Cardiac muscle cell (in vitro differentiated cells and primary cell): Measurements from ENCODE around the gene LARP4B. TPM values are rescaled to one million over a fixed set of nuclear protein-coding genes. Genes with fewer than 3 reads are reported as not detected.
A peak's percentile ranks its signal among the peaks of the same experiment; 100 is the strongest.

Experiments used
- DNase-seq, 2 donors: peaks; one replicate each; pipeline versions ENCODE4 v3.0.0 to v3.0.0-alpha.2; 2010 to 2017; ENCODE audit warnings: low read depth in 1 of 2, low spot score in 1 of 2
- H3K27ac ChIP-seq: fragments of 200-600 bp; sonication (generic); 2 replicates; pipeline ENCODE4 v1.5.1; 2016
- H3K27me3 ChIP-seq: fragments of 200-600 bp; sonication (generic); 2 replicates; pipeline ENCODE4 v1.6.0; 2016; ENCODE audit warnings: control low read depth
- H3K36me3 ChIP-seq: fragments of 200-600 bp; sonication (generic); 2 replicates; pipeline ENCODE4 v1.5.1; 2016; ENCODE audit warnings: control low read depth
- H3K4me1 ChIP-seq: fragments of 200-600 bp; sonication (generic); 2 replicates; pipeline ENCODE4 v1.8.1; 2017; ENCODE audit warnings: low read depth, mild to moderate bottlenecking, mixed run types
- H3K4me3 ChIP-seq: fragments of 200-600 bp; sonication (generic); 2 replicates; pipeline ENCODE4 v1.5.1; 2016; ENCODE audit warnings: mild to moderate bottlenecking
- H3K9me3 ChIP-seq: fragments of 200-600 bp; sonication (generic); 2 replicates; pipeline ENCODE4 v1.5.1; 2017; ENCODE audit warnings: low read depth, mild to moderate bottlenecking, control low read depth
- CTCF ChIP-seq: IDR thresholded peaks from 2 replicates; pipeline ENCODE4 v1.5.1; 2012; ENCODE audit warnings: low read depth, mild to moderate bottlenecking, low read length
- polyA plus RNA-seq: library from polyadenylated mRNA; unstranded; fragments of >200 nt; fragmentation: Nextera tagmentation; extraction: Ambion mirVana; gene quantifications from 2 replicates; pipeline ENCODE4 v1.2.1, GENCODE V29; 2016
- total RNA-seq: library from RNA; depleted of rRNA; stranded (reverse); fragments of >200 nt; gene quantifications from 2 replicates; pipeline ENCODE4 v1.2.3, GENCODE V29; 2016

LARP4B gene
- total and polyA plus RNA-seq, 2 experiments from 2014 or later: 23.4 to 36.2 TPM

- H3K4me1 ChIP-seq: peaks cover 6% of the 10 kb centered on the region
- no peak overlapping the region for H3K27ac ChIP-seq
- TF ChIP-seq CTCF: no peak
Measured at GRCh38 chr10:916716-917415, 14.6 kb downstream of the LARP4B start.

GRCh38 chr10:909831-910230 is 21.7 kb downstream of the LARP4B start:
- peak overlapping the region; percentile 91 for H3K27ac ChIP-seq
- peaks cover 4% of the 10 kb centered on the region for H3K4me1 ChIP-seq
- TF ChIP-seq CTCF: no peak
- H3K36me3 ChIP-seq: no peaks in the 10 kb centered on the region
- H3K9me3 ChIP-seq: no peaks in the 10 kb centered on the region
- no peak overlapping the region for H3K4me3 ChIP-seq
- no peaks in the 10 kb centered on the region for H3K27me3 ChIP-seq
- peak; percentile 51 to 66 for DNase-seq

More at GRCh38 chr10:916716-917415, 14.6 kb downstream of the LARP4B start:
- Histone ChIP-seq H3K9me3 (no peaks in the 10 kb centered on the region), H3K36me3 (no peaks in the 10 kb centered on the region), H3K4me3 (no peak overlapping the region), H3K27me3 (no peaks in the 10 kb centered on the region)
- no peak for DNase-seq

- H3K4me3 ChIP-seq: no peak overlapping the region
- H3K9me3 ChIP-seq: no peaks in the 10 kb centered on the region
- TF ChIP-seq CTCF: no peak
- H3K36me3 ChIP-seq: no peaks in the 10 kb centered on the region
- peaks cover 4% of the 10 kb centered on the region for H3K4me1 ChIP-seq
- H3K27ac ChIP-seq: no peak overlapping the region
- H3K27me3 ChIP-seq: no peaks in the 10 kb centered on the region
- DNase-seq: no peak
Measured at GRCh38 chr10:905972-906371, 25.5 kb downstream of the LARP4B start.

GRCh38 chr10:905503-905902 is 26.0 kb downstream of the LARP4B start:
- no peaks in the 10 kb centered on the region for H3K27me3 ChIP-seq
- peak in 1 of 2 donors; percentile 9 for DNase-seq
- no peaks in the 10 kb centered on the region for H3K9me3 ChIP-seq
- H3K36me3 ChIP-seq: no peaks in the 10 kb centered on the region
- peaks cover 3% of the 10 kb centered on the region for H3K4me1 ChIP-seq
- no peak overlapping the region for H3K27ac ChIP-seq
- H3K4me3 ChIP-seq: no peak overlapping the region
- TF ChIP-seq CTCF: no peak

GRCh38 chr10:904403-904802 is 27.1 kb downstream of the LARP4B start:
- no peak for DNase-seq
- no peak overlapping the region for H3K27ac ChIP-seq
- H3K4me3 ChIP-seq: no peak overlapping the region
- no peaks in the 10 kb centered on the region for H3K36me3 ChIP-seq
- H3K4me1 ChIP-seq: no peaks in the 10 kb centered on the region
- H3K9me3 ChIP-seq: no peaks in the 10 kb centered on the region
- TF ChIP-seq CTCF: no peak
- no peaks in the 10 kb centered on the region for H3K27me3 ChIP-seq

GRCh38 chr10:898141-898540 is 33.4 kb downstream of the LARP4B start:
- Histone ChIP-seq H3K9me3 (no peaks in the 10 kb centered on the region), H3K4me1 (no peaks in the 10 kb centered on the region), H3K4me3 (no peak overlapping the region), H3K27ac (no peak overlapping the region), H3K27me3 (no peaks in the 10 kb centered on the region), H3K36me3 (no peaks in the 10 kb centered on the region)
- DNase-seq: no peak
- no peak for TF ChIP-seq CTCF
